SK-N-SH treated with all-trans-retinoic acid at 6 μM for 48 hours (cell line): Measurements from ENCODE around the gene CPPED1.

ENCODE experiments used
- ATAC-seq: fragments of 200-7000 bp; cut with Tn5 transposase; 3 replicates; pipeline ENCODE4 v1.9.1; 2020; ENCODE audit warnings: mild to moderate bottlenecking, moderate library complexity
- BACH2 ChIP-seq: fragments of 250-450 bp; sonication (Bioruptor Pico); IDR thresholded peaks from 2 replicates; pipeline ENCODE4 v1.9.0; 2021; ENCODE audit warnings: mild to moderate bottlenecking, borderline replicate concordance
- CSDC2 ChIP-seq: fragments of 250-450 bp; sonication (Bioruptor Pico); IDR thresholded peaks from 2 replicates; pipeline ENCODE4 v1.5.0; 2020; ENCODE audit warnings: mild to moderate bottlenecking, moderate library complexity
- ESRRG ChIP-seq: fragments of 250-450 bp; sonication (Bioruptor Pico); IDR thresholded peaks from 2 replicates; pipeline ENCODE4 v1.6.1; 2021; ENCODE audit warnings: mild to moderate bottlenecking
- GLIS3 ChIP-seq: fragments of 250-450 bp; sonication (Bioruptor Pico); IDR thresholded peaks from 2 replicates; pipeline ENCODE4 v1.5.0; 2020; ENCODE audit warnings: mild to moderate bottlenecking, moderate library complexity
- ISL1 ChIP-seq: fragments of 250-450 bp; sonication (Bioruptor Pico); IDR thresholded peaks from 2 replicates; pipeline ENCODE4 v2.1.2; 2022; ENCODE audit warnings: mild to moderate bottlenecking, moderate library complexity
- OSR1 ChIP-seq: fragments of 250-450 bp; sonication (Bioruptor Pico); IDR thresholded peaks from 2 replicates; pipeline ENCODE4 v1.8.0; 2022; ENCODE audit warnings: moderate library complexity, mild to moderate bottlenecking, inconsistent platforms
- PPARA ChIP-seq: fragments of 250-450 bp; sonication (Bioruptor Pico); IDR thresholded peaks from 2 replicates; pipeline ENCODE4 v1.5.0; 2020; ENCODE audit warnings: mild to moderate bottlenecking, borderline replicate concordance
- RARB ChIP-seq: fragments of 250-450 bp; sonication (Bioruptor Pico); IDR thresholded peaks from 2 replicates; pipeline ENCODE4 v1.8.0; 2021; ENCODE audit warnings: mild to moderate bottlenecking, moderate library complexity
- SNAI2 ChIP-seq: fragments of 250-450 bp; sonication (Bioruptor Pico); IDR thresholded peaks from 2 replicates; pipeline ENCODE4 v1.5.0; 2020; ENCODE audit warnings: mild to moderate bottlenecking, moderate library complexity
- TCF4 ChIP-seq: fragments of 250-450 bp; sonication (Bioruptor Pico); IDR thresholded peaks from 2 replicates; pipeline ENCODE4 v1.8.0; 2021; ENCODE audit warnings: mild to moderate bottlenecking, moderate library complexity, borderline replicate concordance
- TOX ChIP-seq: fragments of 250-450 bp; sonication (Bioruptor Pico); IDR thresholded peaks from 2 replicates; pipeline ENCODE4 v1.8.0; 2021; ENCODE audit warnings: mild to moderate bottlenecking, moderate library complexity, borderline replicate concordance
- ZFP3 ChIP-seq: fragments of 250-450 bp; sonication (Bioruptor Pico); IDR thresholded peaks from 2 replicates; pipeline ENCODE4 v1.5.0; 2020; ENCODE audit warnings: mild to moderate bottlenecking, moderate library complexity
- ZFP30 ChIP-seq: fragments of 450-650 bp; formaldehyde crosslinking; IDR thresholded peaks from 2 replicates; pipeline ENCODE4 v1.5.0; 2022; ENCODE audit warnings: mild to moderate bottlenecking, moderate library complexity
- ZNF565 ChIP-seq: fragments of 450-650 bp; formaldehyde crosslinking; conservative IDR thresholded peaks from 2 replicates; pipeline ENCODE4 v1.5.0; 2020; ENCODE audit warnings: low read depth, mild to moderate bottlenecking, moderate library complexity
- ZNF70 ChIP-seq: fragments of 450-650 bp; formaldehyde crosslinking; IDR thresholded peaks from 2 replicates; pipeline ENCODE4 v1.5.0; 2020; ENCODE audit warnings: mild to moderate bottlenecking, moderate library complexity
- ZNF8 ChIP-seq: fragments of 450-650 bp; formaldehyde crosslinking; IDR thresholded peaks from 2 replicates; pipeline ENCODE4 v1.5.0; 2020; ENCODE audit warnings: mild to moderate bottlenecking, moderate library complexity
- TF ChIP-seq, protein P1 (sequence below): fragments of 250-450 bp; sonication (Bioruptor Pico); IDR thresholded peaks from 2 replicates; pipeline ENCODE4 v1.5.1; 2020; ENCODE audit warnings: low read depth, mild to moderate bottlenecking, moderate library complexity
- TF ChIP-seq, protein P2 (sequence below): fragments of 250-450 bp; sonication (Bioruptor Pico); IDR thresholded peaks from 2 replicates; pipeline ENCODE4 v1.5.1; 2021; ENCODE audit warnings: mild to moderate bottlenecking, moderate library complexity
- TF ChIP-seq, protein P3 (sequence below): fragments of 250-450 bp; sonication (Bioruptor Pico); IDR thresholded peaks from 2 replicates; pipeline ENCODE4 v1.8.0; 2021; ENCODE audit warnings: low read depth, mild to moderate bottlenecking, moderate library complexity, borderline replicate concordance
- TF ChIP-seq, protein P4 (sequence below): fragments of 250-450 bp; sonication (Bioruptor Pico); IDR thresholded peaks from 2 replicates; pipeline ENCODE4 v1.5.0; 2020; ENCODE audit warnings: mild to moderate bottlenecking, moderate library complexity
- TF ChIP-seq, protein P5 (sequence below): fragments of 250-450 bp; sonication (Bioruptor Pico); IDR thresholded peaks from 2 replicates; pipeline ENCODE4 v1.8.0; 2020; ENCODE audit warnings: mild to moderate bottlenecking, moderate library complexity, borderline replicate concordance

The CPPED1 gene

DNA sequence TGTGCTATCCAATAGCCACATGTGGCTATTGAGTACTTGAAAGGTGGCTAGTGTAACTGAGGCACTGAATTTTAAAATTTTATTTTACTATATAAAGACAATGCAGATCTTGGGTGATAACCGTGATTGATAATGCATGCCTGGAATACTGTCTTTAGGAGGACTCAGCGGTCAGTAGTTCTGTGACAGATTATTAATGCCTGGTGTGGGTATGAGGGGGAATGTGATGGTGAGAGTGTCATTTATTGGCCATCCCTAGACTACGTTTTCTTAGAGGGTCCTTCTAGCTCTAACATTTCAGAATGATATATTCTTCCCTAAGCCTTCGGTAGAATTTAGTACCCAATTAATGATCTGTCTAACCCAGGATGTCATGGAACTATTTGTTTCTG is 157.6 kb downstream of the CPPED1 start (continued):
- TF ChIP-seq ZFP30 (CRISPR knock-in tag) (no peak), ZNF565 (CRISPR knock-in tag) (no peak), RARB (no peak), ZFP3 (CRISPR knock-in tag) (no peak), ZNF8 (CRISPR knock-in tag) (no peak), TOX (CRISPR knock-in tag) (no peak), BACH2 (CRISPR knock-in tag) (no peak), ESRRG (CRISPR knock-in tag) (no peak), ISL1 (CRISPR knock-in tag) (no peak)
- TF ChIP-seq, protein P1, sequence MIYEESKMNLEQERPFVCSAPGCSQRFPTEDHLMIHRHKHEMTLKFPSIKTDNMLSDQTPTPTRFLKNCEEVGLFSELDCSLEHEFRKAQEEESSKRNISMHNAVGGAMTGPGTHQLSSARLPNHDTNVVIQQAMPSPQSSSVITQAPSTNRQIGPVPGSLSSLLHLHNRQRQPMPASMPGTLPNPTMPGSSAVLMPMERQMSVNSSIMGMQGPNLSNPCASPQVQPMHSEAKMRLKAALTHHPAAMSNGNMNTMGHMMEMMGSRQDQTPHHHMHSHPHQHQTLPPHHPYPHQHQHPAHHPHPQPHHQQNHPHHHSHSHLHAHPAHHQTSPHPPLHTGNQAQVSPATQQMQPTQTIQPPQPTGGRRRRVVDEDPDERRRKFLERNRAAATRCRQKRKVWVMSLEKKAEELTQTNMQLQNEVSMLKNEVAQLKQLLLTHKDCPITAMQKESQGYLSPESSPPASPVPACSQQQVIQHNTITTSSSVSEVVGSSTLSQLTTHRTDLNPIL (CRISPR knock-in tag): no peak
- TF ChIP-seq, protein P2, sequence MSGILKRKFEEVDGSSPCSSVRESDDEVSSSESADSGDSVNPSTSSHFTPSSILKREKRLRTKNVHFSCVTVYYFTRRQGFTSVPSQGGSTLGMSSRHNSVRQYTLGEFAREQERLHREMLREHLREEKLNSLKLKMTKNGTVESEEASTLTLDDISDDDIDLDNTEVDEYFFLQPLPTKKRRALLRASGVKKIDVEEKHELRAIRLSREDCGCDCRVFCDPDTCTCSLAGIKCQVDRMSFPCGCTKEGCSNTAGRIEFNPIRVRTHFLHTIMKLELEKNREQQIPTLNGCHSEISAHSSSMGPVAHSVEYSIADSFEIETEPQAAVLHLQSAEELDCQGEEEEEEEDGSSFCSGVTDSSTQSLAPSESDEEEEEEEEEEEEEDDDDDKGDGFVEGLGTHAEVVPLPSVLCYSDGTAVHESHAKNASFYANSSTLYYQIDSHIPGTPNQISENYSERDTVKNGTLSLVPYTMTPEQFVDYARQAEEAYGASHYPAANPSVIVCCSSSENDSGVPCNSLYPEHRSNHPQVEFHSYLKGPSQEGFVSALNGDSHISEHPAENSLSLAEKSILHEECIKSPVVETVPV (CRISPR knock-in tag): no peak

DNA sequence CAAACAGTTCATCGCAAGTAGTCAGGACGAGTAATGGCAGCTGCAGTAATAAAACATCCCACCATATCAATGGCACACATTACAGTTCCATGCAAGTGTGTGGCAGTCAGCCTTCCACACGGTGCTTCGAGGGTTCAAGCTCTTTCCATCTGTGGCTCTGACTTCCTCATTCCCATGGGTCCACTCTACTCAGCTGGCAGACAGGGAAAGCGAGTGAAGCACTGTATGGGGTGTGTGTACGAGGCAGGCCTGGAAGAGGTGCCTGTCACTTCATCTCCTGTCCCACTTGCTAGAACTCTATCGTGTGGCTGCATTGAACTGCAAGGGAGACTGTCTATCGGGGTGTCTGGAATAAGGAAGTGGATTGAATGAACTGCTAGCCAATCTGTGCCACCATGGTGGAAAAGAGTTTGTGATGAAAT is 160.6 kb downstream of the CPPED1 start:
- ATAC-seq: no peak
- TF ChIP-seq ZNF70 (no peak), ZFP30 (CRISPR knock-in tag) (no peak), GLIS3 (CRISPR knock-in tag) (no peak), ZNF8 (CRISPR knock-in tag) (no peak), CSDC2 (CRISPR knock-in tag) (no peak), OSR1 (CRISPR knock-in tag) (no peak), ZNF565 (CRISPR knock-in tag) (no peak), TCF4 (no peak)
- TF ChIP-seq, protein P3, sequence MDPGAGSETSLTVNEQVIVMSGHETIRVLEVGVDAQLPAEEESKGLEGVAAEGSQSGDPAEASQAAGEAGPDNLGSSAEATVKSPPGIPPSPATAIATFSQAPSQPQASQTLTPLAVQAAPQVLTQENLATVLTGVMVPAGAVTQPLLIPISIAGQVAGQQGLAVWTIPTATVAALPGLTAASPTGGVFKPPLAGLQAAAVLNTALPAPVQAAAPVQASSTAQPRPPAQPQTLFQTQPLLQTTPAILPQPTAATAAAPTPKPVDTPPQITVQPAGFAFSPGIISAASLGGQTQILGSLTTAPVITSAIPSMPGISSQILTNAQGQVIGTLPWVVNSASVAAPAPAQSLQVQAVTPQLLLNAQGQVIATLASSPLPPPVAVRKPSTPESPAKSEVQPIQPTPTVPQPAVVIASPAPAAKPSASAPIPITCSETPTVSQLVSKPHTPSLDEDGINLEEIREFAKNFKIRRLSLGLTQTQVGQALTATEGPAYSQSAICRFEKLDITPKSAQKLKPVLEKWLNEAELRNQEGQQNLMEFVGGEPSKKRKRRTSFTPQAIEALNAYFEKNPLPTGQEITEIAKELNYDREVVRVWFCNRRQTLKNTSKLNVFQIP (CRISPR knock-in tag): no peak
- TF ChIP-seq, protein P2 (CRISPR knock-in tag): no peak
- TF ChIP-seq, protein P1 (CRISPR knock-in tag): no peak

DNA sequence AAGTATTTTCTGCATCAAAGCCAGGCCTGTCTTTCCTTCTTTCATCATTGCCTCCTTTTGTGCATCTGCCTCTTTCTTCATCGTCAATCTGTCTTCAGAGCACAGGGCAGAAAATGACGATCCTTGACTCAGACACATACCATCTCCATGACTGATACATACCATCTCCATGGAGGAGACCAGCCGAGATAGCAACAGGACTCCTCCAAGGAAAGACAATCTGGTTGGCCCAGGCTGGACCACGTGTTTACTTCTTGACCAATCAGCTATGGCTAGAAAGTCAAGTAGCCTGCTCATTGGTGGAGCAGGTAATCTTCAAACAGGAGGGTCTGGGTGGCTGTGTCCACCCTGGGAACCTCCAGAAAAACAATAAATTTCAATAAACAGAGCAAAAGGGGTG is 164.6 kb downstream of the CPPED1 start:
- ATAC-seq: peak; percentile 37; the same call in 2 of the 3 replicates
- TF ChIP-seq, protein P2 (CRISPR knock-in tag): no peak
- TF ChIP-seq ZNF8 (CRISPR knock-in tag): no peak
- no peak for TF ChIP-seq ESRRG (CRISPR knock-in tag)
- no peak for TF ChIP-seq TCF4
- TF ChIP-seq ZFP3 (CRISPR knock-in tag): no peak
- TF ChIP-seq PPARA: no peak
- no peak for TF ChIP-seq OSR1 (CRISPR knock-in tag)
- TF ChIP-seq ZFP30 (CRISPR knock-in tag): no peak
- TF ChIP-seq SNAI2 (CRISPR knock-in tag): no peak
- TF ChIP-seq, protein P3 (CRISPR knock-in tag): no peak
- TF ChIP-seq, protein P4, sequence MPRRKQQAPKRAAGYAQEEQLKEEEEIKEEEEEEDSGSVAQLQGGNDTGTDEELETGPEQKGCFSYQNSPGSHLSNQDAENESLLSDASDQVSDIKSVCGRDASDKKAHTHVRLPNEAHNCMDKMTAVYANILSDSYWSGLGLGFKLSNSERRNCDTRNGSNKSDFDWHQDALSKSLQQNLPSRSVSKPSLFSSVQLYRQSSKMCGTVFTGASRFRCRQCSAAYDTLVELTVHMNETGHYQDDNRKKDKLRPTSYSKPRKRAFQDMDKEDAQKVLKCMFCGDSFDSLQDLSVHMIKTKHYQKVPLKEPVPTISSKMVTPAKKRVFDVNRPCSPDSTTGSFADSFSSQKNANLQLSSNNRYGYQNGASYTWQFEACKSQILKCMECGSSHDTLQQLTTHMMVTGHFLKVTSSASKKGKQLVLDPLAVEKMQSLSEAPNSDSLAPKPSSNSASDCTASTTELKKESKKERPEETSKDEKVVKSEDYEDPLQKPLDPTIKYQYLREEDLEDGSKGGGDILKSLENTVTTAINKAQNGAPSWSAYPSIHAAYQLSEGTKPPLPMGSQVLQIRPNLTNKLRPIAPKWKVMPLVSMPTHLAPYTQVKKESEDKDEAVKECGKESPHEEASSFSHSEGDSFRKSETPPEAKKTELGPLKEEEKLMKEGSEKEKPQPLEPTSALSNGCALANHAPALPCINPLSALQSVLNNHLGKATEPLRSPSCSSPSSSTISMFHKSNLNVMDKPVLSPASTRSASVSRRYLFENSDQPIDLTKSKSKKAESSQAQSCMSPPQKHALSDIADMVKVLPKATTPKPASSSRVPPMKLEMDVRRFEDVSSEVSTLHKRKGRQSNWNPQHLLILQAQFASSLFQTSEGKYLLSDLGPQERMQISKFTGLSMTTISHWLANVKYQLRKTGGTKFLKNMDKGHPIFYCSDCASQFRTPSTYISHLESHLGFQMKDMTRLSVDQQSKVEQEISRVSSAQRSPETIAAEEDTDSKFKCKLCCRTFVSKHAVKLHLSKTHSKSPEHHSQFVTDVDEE: no peak
- no peak for TF ChIP-seq ISL1 (CRISPR knock-in tag)
- no peak for TF ChIP-seq RARB
- TF ChIP-seq ZNF565 (CRISPR knock-in tag): no peak
- TF ChIP-seq, protein P5, sequence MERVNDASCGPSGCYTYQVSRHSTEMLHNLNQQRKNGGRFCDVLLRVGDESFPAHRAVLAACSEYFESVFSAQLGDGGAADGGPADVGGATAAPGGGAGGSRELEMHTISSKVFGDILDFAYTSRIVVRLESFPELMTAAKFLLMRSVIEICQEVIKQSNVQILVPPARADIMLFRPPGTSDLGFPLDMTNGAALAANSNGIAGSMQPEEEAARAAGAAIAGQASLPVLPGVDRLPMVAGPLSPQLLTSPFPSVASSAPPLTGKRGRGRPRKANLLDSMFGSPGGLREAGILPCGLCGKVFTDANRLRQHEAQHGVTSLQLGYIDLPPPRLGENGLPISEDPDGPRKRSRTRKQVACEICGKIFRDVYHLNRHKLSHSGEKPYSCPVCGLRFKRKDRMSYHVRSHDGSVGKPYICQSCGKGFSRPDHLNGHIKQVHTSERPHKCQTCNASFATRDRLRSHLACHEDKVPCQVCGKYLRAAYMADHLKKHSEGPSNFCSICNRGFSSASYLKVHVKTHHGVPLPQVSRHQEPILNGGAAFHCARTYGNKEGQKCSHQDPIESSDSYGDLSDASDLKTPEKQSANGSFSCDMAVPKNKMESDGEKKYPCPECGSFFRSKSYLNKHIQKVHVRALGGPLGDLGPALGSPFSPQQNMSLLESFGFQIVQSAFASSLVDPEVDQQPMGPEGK (CRISPR knock-in tag): no peak
